ENCODE results near the gene NPAS3.

Gene NPAS3

GRCh38 chr14:33570694-33571310, 632.1 kb downstream of the NPAS3 start:
- H3K27ac ChIP-seq (replicated peaks), result no peak overlapping the region
- TF ChIP-seq POLR2AphosphoS5 (IDR thresholded peaks at IDR 0.05; ENCODE audit: low read depth) (no peak), SPI1 (IDR thresholded peaks at IDR 0.05; ENCODE audit: borderline replicate concordance, low read depth) (no peak), REST (IDR thresholded peaks at IDR 0.05; ENCODE audit: insufficient replicate concordance, low read depth) (no peak), CTCF (IDR thresholded peaks at IDR 0.05; ENCODE audit: insufficient read depth, low read length) (no peak), GABPA (IDR thresholded peaks at IDR 0.05; ENCODE audit: low read depth) (no peak)
- no peak for DNase-seq (ENCODE audit: low read depth in 1 of 2, low spot score in 1 of 2)
- H3K27me3 ChIP-seq (ENCODE audit: insufficient read depth, poor library complexity, severe bottlenecking), result no peaks in the 10 kb centered on the region
- no peak overlapping the region for H3K4me3 ChIP-seq (replicated peaks; ENCODE audit: insufficient read depth, low read length)

DNA sequence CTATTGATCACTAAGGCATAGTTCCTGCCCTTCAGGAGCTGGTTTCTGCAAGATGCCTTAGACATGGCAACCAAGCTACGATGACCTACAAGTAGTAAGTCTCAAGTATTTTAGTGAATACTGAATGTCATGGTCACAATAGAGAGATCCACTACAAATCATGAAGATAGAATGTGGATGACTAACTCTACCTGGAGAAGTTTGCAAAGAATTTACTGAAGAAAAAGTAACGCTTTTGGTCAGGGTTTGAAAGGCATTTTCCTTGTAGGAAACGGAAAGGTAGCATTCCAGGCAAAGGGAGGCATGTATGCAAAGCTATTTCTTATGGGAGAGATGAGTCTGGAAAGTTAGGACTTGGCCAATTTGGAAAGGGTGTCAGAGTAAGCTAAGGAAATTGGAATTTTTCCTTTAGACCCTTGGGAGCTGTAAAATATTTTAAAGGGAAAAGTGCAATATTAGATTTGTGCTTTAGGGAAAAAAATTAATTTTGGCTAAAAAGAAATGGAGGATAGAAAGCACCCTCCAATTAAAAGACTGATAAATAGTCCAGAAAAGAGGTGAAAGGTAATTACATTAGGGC, 634.7 kb downstream of the NPAS3 start:
- no peak for DNase-seq (ENCODE audit: low read depth in 1 of 2, low spot score in 1 of 2)
- H3K27ac ChIP-seq (replicated peaks), result no peak overlapping the region
- no peak for TF ChIP-seq GABPA (IDR thresholded peaks at IDR 0.05; ENCODE audit: low read depth)
- H3K4me3 ChIP-seq (replicated peaks; ENCODE audit: insufficient read depth, low read length), result no peak overlapping the region
- no peaks in the 10 kb centered on the region for H3K27me3 ChIP-seq (ENCODE audit: insufficient read depth, poor library complexity, severe bottlenecking)

DNA sequence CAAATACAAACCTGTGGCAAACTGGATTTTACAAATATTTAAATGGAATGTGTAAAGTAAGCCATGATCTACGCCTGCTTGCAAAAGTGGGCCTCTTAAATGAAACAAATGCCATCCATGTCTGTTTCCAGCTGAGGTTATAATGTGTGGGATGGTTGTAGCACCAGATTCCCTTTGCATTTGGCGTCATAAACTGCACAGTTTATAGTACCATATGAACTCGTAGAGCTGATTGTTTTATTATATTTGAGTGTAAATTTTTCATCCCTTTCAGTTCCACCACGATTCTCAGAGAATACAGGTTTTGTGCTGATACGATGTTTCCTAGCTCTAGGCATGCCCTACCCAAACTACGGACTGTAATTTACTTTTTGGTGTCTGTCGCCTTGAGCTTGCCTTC, 637.3 kb downstream of the NPAS3 start:
- no peak for DNase-seq (ENCODE audit: low read depth in 1 of 2, low spot score in 1 of 2)
- no peak for TF ChIP-seq CTCF (IDR thresholded peaks at IDR 0.05; ENCODE audit: insufficient read depth, low read length)
- no peak for TF ChIP-seq REST (IDR thresholded peaks at IDR 0.05; ENCODE audit: insufficient replicate concordance, low read depth)
- TF ChIP-seq GABPA (IDR thresholded peaks at IDR 0.05; ENCODE audit: low read depth), result no peak
- TF ChIP-seq POLR2AphosphoS5 (IDR thresholded peaks at IDR 0.05; ENCODE audit: low read depth), result no peak
- no peak for TF ChIP-seq SPI1 (IDR thresholded peaks at IDR 0.05; ENCODE audit: borderline replicate concordance, low read depth)
- no peaks in the 10 kb centered on the region for H3K27me3 ChIP-seq (ENCODE audit: insufficient read depth, poor library complexity, severe bottlenecking)
- no peak overlapping the region for H3K4me3 ChIP-seq (replicated peaks; ENCODE audit: insufficient read depth, low read length)
- no peak overlapping the region for H3K27ac ChIP-seq (replicated peaks)

DNA sequence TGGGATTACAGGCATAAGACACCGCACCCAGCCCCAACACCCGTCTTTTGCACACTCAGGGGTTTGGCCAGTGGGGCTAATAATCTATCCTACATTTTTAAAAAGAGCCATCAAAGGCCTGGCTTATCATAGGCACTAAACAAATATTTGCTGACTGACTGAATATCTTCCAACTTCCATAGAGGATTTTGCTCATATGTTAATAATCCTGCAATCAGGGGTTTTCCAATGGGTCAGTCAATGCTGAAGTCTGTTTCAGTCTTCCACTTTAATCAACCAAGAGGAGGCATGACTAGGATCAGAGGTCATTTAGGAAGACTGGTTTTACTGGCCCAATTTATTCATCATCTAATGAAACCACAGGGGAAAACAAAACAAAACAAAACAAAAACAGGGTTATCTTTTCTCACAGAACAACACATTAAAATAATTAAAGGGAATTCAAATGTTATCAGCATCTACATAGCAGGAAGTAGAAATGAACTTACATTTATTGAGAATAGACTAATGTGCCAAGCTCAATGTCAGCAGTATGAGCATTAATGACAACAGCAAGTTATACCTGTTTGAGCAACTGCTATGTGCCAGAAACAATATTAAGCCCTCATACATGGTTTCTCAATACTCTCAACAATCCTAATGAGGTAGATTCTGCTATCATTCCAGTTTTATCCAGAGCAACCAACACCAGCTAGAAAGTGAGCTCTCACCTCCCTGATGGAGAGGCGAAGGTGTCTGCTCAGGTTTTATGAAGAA, 640.0 kb downstream of the NPAS3 start:
- Histone ChIP-seq H3K27me3 (ENCODE audit: insufficient read depth, poor library complexity, severe bottlenecking) (no peaks in the 10 kb centered on the region), H3K27ac (replicated peaks) (no peak overlapping the region), H3K4me3 (replicated peaks; ENCODE audit: insufficient read depth, low read length) (no peak overlapping the region)
- TF ChIP-seq SPI1 (IDR thresholded peaks at IDR 0.05; ENCODE audit: borderline replicate concordance, low read depth) (no peak), REST (IDR thresholded peaks at IDR 0.05; ENCODE audit: insufficient replicate concordance, low read depth) (no peak), CTCF (IDR thresholded peaks at IDR 0.05; ENCODE audit: insufficient read depth, low read length) (no peak), GABPA (IDR thresholded peaks at IDR 0.05; ENCODE audit: low read depth) (no peak)
- no peak for DNase-seq (ENCODE audit: low read depth in 1 of 2, low spot score in 1 of 2)

All from HL-60 (cell line).